NCI-H524 (cell line): ENCODE data around the gene CAPN3.
"Not testable (repeated sequence)": the region's sequence is repeated elsewhere in the genome, so short reads cannot be mapped to it uniquely, and the experiment has no call there.

Experiments used
- DNase-seq, 2 experiments: peaks; one replicate each; lab custom pipeline; 2025; lab: John Stamatoyannopoulos, UW

Gene CAPN3

GRCh38 chr15:42359249-42359648 is at the start of gene CAPN3:
Gene CAPN3 (plus strand): TSS chr15:42359501. CDS start chr15:42359806, 305 bp downstream.
- DNase-seq = no peak

- no peak for DNase-seq
Observed at GRCh38 chr15:42313463-42313862, 45.8 kb upstream of the CAPN3 start.

DNA sequence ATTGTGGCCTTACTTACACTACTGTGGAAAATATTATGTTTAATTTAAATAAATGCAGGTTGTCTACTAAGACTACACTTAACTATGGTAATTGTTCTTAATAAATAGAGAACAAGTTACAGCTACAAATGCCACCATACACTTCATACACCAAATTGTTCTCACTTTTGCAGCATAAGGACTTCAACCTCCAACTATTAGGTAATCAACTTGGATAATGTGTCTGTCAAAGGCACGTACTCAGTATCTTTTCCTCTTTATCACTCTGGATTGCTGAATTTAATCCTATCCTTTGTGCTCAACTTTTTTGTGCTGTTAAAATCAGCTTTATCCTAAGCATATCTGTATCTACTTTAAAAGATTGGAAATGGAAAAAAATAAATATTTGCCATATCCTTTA is 44.5 kb upstream of the CAPN3 start:
- DNase-seq = no peak

DNA sequence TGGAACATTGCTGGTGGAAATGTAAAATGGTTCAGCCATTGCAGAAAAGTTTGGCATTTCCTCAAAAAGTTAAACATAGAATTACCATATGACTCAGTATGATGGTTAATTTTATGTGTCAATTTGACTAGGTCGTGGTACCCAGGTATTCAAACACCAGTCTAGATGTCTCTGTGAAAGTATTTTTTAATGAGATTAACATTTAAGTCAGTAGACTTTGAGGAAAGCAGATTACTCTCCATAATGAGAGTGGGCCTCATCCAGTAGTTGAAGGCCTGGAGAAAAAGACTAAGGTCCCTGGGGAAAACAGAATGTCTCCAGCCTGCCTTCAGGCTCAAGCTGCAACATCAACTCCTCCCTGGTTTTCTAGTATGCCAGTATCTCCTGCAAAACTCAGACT is 43.8 kb upstream of the CAPN3 start:
- DNase-seq = peak in 1 of 2 experiments; percentile 21

DNA sequence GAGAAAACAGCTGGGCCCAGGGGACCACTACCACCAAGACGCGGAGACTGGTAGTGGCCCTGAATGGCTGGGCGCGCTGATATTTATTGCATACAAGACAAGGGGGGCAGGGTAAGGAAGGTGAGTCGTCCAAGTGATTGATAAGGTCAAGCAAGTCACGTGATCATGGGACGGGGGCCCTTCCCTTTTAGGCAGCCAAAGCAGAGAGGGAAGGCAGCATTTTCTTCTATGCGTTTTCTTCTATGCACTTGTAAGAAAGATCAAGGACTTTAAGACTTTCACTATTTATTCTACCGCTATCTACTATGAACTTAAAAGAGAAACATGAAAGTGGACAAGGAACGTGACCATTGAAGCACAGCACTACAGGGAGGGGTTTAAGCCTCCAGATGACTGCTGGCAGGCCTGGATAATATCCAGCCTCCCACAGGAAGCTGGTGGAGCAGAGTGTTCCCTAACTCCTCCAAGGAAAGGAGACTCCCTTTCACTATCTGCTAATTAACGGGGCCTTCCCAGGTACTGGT is 43.0 kb upstream of the CAPN3 start:
- not testable (repeated sequence) for DNase-seq

GRCh38 chr15:42319206-42319605 is 40.1 kb upstream of the CAPN3 start:
- no peak for DNase-seq

GRCh38 chr15:42324308-42324707 is 35.0 kb upstream of the CAPN3 start:
- DNase-seq = no peak

- no peak for DNase-seq
Observed at GRCh38 chr15:42329161-42329560, 30.1 kb upstream of the CAPN3 start.

- DNase-seq = no peak
Observed at GRCh38 chr15:42329992-42330391, 29.3 kb upstream of the CAPN3 start.

GRCh38 chr15:42331235-42331634 is 28.1 kb upstream of the CAPN3 start:
- DNase-seq = no peak

- DNase-seq = no peak
Observed at GRCh38 chr15:42332331-42332730, 27.0 kb upstream of the CAPN3 start.

GRCh38 chr15:42335074-42335473 is 24.2 kb upstream of the CAPN3 start:
- no peak for DNase-seq

GRCh38 chr15:42336650-42337049 is 22.7 kb upstream of the CAPN3 start:
- DNase-seq = not testable (repeated sequence)

- DNase-seq = not testable (repeated sequence)
Observed at GRCh38 chr15:42337104-42337503, 22.2 kb upstream of the CAPN3 start.

- DNase-seq = no peak
Observed at GRCh38 chr15:42338500-42338899, 20.8 kb upstream of the CAPN3 start.

GRCh38 chr15:42343596-42344232 is 15.6 kb upstream of the CAPN3 start:
- DNase-seq = no peak

DNA sequence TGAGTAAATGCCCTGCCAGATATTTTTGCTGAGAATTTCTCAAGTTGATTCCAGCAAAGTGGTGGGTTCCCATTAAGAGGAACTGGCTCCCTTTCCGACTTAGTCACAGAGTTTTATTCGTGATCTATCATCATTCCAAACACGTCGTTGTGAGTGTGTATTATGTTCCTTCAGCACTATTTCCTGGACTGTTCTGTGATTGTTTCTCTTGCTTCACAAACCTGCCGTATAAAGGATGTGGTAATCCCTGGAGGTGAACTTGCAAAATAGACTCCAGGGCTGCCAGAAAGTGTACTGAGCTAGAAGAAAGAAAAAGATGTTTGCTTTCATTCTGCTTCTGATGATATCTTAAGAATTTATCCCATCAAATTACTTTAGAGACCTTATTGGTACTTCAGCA is 14.5 kb upstream of the CAPN3 start:
- no peak for DNase-seq

DNA sequence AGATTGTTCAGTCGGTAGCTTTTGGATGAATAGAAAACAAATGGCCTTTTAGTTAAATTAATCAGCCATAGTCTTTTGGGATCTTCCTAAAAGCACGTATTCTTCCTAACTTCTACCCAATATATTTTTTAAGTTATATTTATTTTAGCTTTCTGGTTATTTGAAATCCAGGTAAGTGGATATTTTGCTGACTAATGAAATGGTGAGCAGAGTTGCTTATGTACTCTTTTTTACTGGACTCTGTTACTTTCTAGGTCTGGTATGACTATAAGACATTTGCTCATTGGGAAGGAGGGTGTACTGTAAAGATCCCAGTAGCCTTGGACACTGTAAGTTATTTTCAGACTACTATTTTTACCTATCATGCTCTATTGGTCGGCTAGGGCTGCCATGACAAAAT is 13.8 kb upstream of the CAPN3 start:
- DNase-seq = no peak

GRCh38 chr15:42348083-42348482 is 11.2 kb upstream of the CAPN3 start:
- no peak for DNase-seq

DNA sequence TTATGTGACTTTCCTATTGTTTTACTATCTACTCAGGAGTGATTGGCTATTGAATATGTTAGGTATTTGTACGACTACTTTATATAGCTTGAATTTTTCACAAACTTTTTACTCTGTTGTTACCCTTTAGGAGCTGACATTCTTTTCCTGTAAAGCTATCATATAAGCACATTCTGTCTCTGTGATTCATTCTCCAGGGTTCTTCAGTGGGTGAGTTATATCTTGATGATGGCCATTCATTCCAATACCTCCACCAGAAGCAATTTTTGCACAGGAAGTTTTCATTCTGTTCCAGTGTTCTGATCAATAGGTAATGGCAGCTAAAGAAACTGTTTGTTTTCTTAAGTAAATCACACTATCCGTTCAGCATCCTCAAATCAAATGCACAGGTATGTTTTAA is 10.1 kb upstream of the CAPN3 start:
- no peak for DNase-seq

GRCh38 chr15:42352401-42352800 is 6.9 kb upstream of the CAPN3 start:
- no peak for DNase-seq

- no peak for DNase-seq
Observed at GRCh38 chr15:42353061-42353460, 6.2 kb upstream of the CAPN3 start.

DNA sequence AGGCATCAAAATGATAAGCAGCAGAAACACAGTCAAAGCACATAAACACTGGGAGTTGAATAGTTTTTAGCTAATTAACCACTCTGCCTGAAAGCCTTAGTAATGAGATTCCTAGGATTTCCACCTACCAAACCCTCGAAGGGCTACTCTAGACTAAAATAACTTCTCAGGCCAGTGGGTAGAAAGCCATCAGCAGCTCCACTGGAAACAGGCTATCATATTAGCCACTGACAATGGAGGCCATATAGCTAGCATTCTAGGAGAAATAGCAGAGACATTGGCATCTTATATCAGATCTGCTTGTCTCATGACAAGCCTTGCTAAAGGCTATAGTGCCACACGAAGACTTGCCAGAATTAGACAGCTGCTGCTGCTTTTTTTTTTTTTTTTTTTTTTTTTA is 4.5 kb upstream of the CAPN3 start:
- DNase-seq = no peak

DNA sequence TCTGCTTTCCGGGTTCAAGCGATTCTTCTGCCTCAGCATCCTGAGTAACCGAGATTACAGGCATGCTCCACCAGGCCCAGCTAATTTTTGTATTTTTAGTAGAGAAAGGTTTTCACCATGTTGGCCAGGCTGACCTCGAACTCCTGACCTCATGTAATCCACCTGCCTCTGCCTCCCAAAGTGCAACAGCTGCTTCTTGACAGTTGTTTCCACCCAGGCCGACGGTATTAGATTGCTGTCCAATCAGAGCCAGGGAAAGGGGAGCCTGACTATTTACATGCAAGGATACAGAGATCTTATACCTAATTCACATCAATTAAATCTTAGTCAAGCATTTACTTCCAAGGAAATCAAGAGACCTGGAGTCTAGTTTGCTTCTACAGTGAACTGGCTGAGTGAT is 4.0 kb upstream of the CAPN3 start:
- no peak for DNase-seq
